Measurements from ENCODE around the gene UBA52. TPM values are rescaled to one million over a fixed set of nuclear protein-coding genes. Genes with fewer than 3 reads are reported as not detected.

UBA52 gene
- 1,017 to 1,354 TPM (median 1,138 TPM) in 5 replicates for total RNA-seq (2022; extraction: Qiagen RNA extraction; ENCODE audit: low read depth)

GRCh38 chr19:18571564-18572344 is at the start of gene UBA52:
Gene UBA52, plus strand, starts transcription at chr19:18571857. Its CDS starts 1,444 bp downstream, at chr19:18573301.

GRCh38 chr19:18542941-18543813 is 28.5 kb upstream of the UBA52 start, which contains the start of gene FKBP8:
Gene FKBP8, minus strand, starts transcription at chr19:18543573. Its CDS starts 1,603 bp downstream, at chr19:18541970.

GRCh38 chr19:18557411-18558201 is 14.1 kb upstream of the UBA52 start, which contains the start of gene KXD1:
Gene KXD1, plus strand, starts transcription at chr19:18557870. Its CDS starts 4,187 bp downstream, at chr19:18562057.

GRCh38 chr19:18588611-18589379 is 17.1 kb downstream of the UBA52 start, which contains the start of gene REX1BD:
Gene REX1BD, plus strand, starts transcription at chr19:18588798. Its CDS starts 4 bp downstream, at chr19:18588802.

GRCh38 chr19:18606281-18607225 is 34.9 kb downstream of the UBA52 start, which contains the start of gene CRLF1:
Gene CRLF1, minus strand, starts transcription at chr19:18606799. Its CDS starts 143 bp downstream, at chr19:18606656.

GRCh38 chr19:18612772-18613588 is 41.3 kb downstream of the UBA52 start, which contains the start of gene TMEM59L:
Gene TMEM59L, plus strand, starts transcription at chr19:18612870. Its CDS starts 89 bp downstream, at chr19:18612959.

Other genes with a start within 250 kb of the UBA52 start
- 228 to 256 TPM (median 239 TPM) in 5 replicates for gene LSM4, start 248.8 kb upstream of the UBA52 start, total RNA-seq (2022; extraction: Qiagen RNA extraction; ENCODE audit: low read depth)
- gene PGPEP1, start 231.3 kb upstream of the UBA52 start, total RNA-seq (2022; extraction: Qiagen RNA extraction; ENCODE audit: low read depth), result 2.6 to 3.1 TPM (median 2.6 TPM) in 5 replicates
- gene GDF15, start 185.7 kb upstream of the UBA52 start, total RNA-seq (2022; extraction: Qiagen RNA extraction; ENCODE audit: low read depth), result 30.3 to 66.7 TPM (median 56.0 TPM) in 5 replicates
- gene LRRC25, start 174.2 kb upstream of the UBA52 start, total RNA-seq (2022; extraction: Qiagen RNA extraction; ENCODE audit: low read depth), result not detected in 5 replicates
- gene SSBP4, start 152.5 kb upstream of the UBA52 start, total RNA-seq (2022; extraction: Qiagen RNA extraction; ENCODE audit: low read depth), result 34.1 to 57.9 TPM (median 51.4 TPM) in 5 replicates
- gene ISYNA1, start 133.7 kb upstream of the UBA52 start, total RNA-seq (2022; extraction: Qiagen RNA extraction; ENCODE audit: low read depth), result 27.1 to 47.3 TPM (median 45.2 TPM) in 5 replicates
- 3.9 to 6.1 TPM (median 5.6 TPM) in 5 replicates for gene ELL, start 49.8 kb upstream of the UBA52 start, total RNA-seq (2022; extraction: Qiagen RNA extraction; ENCODE audit: low read depth)
- gene FKBP8, start 28.3 kb upstream of the UBA52 start, total RNA-seq (2022; extraction: Qiagen RNA extraction; ENCODE audit: low read depth), result 116 to 161 TPM (median 147 TPM) in 5 replicates
- 81.6 to 108 TPM (median 102 TPM) in 5 replicates for gene KXD1, start 14.0 kb upstream of the UBA52 start, total RNA-seq (2022; extraction: Qiagen RNA extraction; ENCODE audit: low read depth)
- 43.0 to 66.6 TPM (median 58.2 TPM) in 5 replicates for gene REX1BD, start 16.9 kb downstream of the UBA52 start, total RNA-seq (2022; extraction: Qiagen RNA extraction; ENCODE audit: low read depth)
- gene CRLF1, start 34.9 kb downstream of the UBA52 start, total RNA-seq (2022; extraction: Qiagen RNA extraction; ENCODE audit: low read depth), result 1.1 to 4.2 TPM (median 3.3 TPM) in 5 replicates
- gene TMEM59L, start 41.0 kb downstream of the UBA52 start, total RNA-seq (2022; extraction: Qiagen RNA extraction; ENCODE audit: low read depth), result 3.8 to 6.7 TPM (median 5.8 TPM) in 5 replicates
- gene KLHL26, start 65.2 kb downstream of the UBA52 start, total RNA-seq (2022; extraction: Qiagen RNA extraction; ENCODE audit: low read depth), result 2.4 to 4.7 TPM (median 2.9 TPM) in 5 replicates
- gene CRTC1, start 111.8 kb downstream of the UBA52 start, total RNA-seq (2022; extraction: Qiagen RNA extraction; ENCODE audit: low read depth), result 3.2 to 5.4 TPM (median 4.1 TPM) in 5 replicates
- gene COMP, start 219.4 kb downstream of the UBA52 start, total RNA-seq (2022; extraction: Qiagen RNA extraction; ENCODE audit: low read depth), result 0.08 to 0.10 TPM in 2 of 5 replicates, not detected in the others

All from A549 treated with RU486 at 1 μM for 4 hours (cell line).